Measurements from ENCODE around the gene NCOR1. TPM values are rescaled to one million over a fixed set of nuclear protein-coding genes. Genes with fewer than 3 reads are reported as not detected.

NCOR1 gene
- total and polyA plus RNA-seq, 2 experiments from 2014 or later, result 102 to 132 TPM

DNA sequence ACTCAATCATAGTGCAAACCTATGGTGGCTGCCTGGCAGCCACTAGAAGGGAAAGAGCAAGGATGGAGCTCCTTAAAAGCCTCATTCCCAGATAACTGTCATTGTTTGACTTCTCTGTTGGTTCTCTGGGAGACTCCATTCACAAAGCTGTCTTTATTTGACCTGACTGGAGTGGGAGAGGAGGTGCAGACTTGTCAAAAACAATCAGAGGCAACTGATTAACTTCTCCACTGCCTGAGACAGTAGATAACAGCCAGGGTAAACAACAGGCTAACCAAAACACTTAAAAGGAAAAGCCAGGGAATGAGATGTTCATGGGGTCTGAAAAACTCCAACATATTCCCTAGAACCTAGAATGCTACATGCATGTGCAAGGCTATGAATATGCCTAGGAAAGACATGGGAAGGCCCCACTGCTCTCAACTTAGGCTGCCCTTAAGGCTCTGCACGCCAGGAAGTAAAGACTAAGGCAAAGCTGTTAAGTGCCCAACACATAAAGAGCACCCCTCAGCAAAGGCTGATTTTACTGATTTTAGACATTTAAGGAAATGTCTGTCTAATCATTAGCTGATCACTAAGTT lies 133.7 kb downstream of the NCOR1 start:
- H3K36me3 Mint-ChIP-seq (ENCODE audit: low read depth), result peaks cover 69% of the 10 kb centered on the region

More for the DNA sequence above, 133.7 kb downstream of the NCOR1 start:
- Histone ChIP-seq H3K79me2 (replicated peaks; ENCODE audit: insufficient read depth) (0 out of 2 replicates have a peak, but pooled peaks cover 4% of the 10 kb centered on the region), H3K4me2 (no peak overlapping the region), H3K4me3 (no peak overlapping the region), H3K9me2 (ENCODE audit: insufficient read depth) (no peaks in the 10 kb centered on the region), H4K20me1 (replicated peaks; ENCODE audit: insufficient read depth) (no peaks in the 10 kb centered on the region), H3K36me3 (ENCODE audit: insufficient read depth) (peaks cover 16% of the 10 kb centered on the region), H2AFZ (no peak overlapping the region), H3K27ac (ENCODE audit: low read depth) (no peak overlapping the region), H3K4me1 (ENCODE audit: insufficient read depth) (peaks cover 5% of the 10 kb centered on the region; the same call in 1 of the 2 replicates), H3K27me3 (ENCODE audit: insufficient read depth) (no peaks in the 10 kb centered on the region), H3F3A (replicated peaks; ENCODE audit: low read depth) (no peaks in the 10 kb centered on the region)
- Mint-ChIP-seq H3K4me3 (no peak overlapping the region), H3K27me3 (ENCODE audit: insufficient read depth, low read depth, poor library complexity) (peaks cover 2% of the 10 kb centered on the region), H3K27ac (no peak overlapping the region; the same call in 1 of the 2 replicates), H3K9me3 (no peaks in the 10 kb centered on the region), H3K4me1 (peaks cover 8% of the 10 kb centered on the region)
- no peak for ATAC-seq
- TF ChIP-seq ZNF114 (CRISPR knock-in tag; IDR thresholded peaks at IDR 0.05) (no peak), CREB1 (CRISPR knock-in tag; IDR thresholded peaks at IDR 0.05; ENCODE audit: low read depth) (no peak), ZNF331 (CRISPR knock-in tag; IDR thresholded peaks at IDR 0.05; ENCODE audit: low read depth) (no peak), NANOG (IDR thresholded peaks at IDR 0.05; ENCODE audit: borderline replicate concordance) (no peak), CTCF (conservative IDR thresholded peaks at IDR 0.05; ENCODE audit: low read depth in 2 of 2) (no peak), JUNB (IDR thresholded peaks at IDR 0.05; ENCODE audit: unreplicated experiment) (no peak), EZH2 (IDR thresholded peaks at IDR 0.05; ENCODE audit: low read depth, unreplicated experiment) (no peak), EZH2phosphoT487 (IDR thresholded peaks at IDR 0.05; ENCODE audit: unreplicated experiment) (no peak), STAT1 (IDR thresholded peaks at IDR 0.05; ENCODE audit: unreplicated experiment) (no peak), POLR2AphosphoS5 (IDR thresholded peaks at IDR 0.05; ENCODE audit: low read depth) (no peak)
- TF ChIP-seq, protein P1, sequence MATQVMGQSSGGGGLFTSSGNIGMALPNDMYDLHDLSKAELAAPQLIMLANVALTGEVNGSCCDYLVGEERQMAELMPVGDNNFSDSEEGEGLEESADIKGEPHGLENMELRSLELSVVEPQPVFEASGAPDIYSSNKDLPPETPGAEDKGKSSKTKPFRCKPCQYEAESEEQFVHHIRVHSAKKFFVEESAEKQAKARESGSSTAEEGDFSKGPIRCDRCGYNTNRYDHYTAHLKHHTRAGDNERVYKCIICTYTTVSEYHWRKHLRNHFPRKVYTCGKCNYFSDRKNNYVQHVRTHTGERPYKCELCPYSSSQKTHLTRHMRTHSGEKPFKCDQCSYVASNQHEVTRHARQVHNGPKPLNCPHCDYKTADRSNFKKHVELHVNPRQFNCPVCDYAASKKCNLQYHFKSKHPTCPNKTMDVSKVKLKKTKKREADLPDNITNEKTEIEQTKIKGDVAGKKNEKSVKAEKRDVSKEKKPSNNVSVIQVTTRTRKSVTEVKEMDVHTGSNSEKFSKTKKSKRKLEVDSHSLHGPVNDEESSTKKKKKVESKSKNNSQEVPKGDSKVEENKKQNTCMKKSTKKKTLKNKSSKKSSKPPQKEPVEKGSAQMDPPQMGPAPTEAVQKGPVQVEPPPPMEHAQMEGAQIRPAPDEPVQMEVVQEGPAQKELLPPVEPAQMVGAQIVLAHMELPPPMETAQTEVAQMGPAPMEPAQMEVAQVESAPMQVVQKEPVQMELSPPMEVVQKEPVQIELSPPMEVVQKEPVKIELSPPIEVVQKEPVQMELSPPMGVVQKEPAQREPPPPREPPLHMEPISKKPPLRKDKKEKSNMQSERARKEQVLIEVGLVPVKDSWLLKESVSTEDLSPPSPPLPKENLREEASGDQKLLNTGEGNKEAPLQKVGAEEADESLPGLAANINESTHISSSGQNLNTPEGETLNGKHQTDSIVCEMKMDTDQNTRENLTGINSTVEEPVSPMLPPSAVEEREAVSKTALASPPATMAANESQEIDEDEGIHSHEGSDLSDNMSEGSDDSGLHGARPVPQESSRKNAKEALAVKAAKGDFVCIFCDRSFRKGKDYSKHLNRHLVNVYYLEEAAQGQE (IDR thresholded peaks at IDR 0.05; ENCODE audit: unreplicated experiment), result no peak
- TF ChIP-seq, protein P2, sequence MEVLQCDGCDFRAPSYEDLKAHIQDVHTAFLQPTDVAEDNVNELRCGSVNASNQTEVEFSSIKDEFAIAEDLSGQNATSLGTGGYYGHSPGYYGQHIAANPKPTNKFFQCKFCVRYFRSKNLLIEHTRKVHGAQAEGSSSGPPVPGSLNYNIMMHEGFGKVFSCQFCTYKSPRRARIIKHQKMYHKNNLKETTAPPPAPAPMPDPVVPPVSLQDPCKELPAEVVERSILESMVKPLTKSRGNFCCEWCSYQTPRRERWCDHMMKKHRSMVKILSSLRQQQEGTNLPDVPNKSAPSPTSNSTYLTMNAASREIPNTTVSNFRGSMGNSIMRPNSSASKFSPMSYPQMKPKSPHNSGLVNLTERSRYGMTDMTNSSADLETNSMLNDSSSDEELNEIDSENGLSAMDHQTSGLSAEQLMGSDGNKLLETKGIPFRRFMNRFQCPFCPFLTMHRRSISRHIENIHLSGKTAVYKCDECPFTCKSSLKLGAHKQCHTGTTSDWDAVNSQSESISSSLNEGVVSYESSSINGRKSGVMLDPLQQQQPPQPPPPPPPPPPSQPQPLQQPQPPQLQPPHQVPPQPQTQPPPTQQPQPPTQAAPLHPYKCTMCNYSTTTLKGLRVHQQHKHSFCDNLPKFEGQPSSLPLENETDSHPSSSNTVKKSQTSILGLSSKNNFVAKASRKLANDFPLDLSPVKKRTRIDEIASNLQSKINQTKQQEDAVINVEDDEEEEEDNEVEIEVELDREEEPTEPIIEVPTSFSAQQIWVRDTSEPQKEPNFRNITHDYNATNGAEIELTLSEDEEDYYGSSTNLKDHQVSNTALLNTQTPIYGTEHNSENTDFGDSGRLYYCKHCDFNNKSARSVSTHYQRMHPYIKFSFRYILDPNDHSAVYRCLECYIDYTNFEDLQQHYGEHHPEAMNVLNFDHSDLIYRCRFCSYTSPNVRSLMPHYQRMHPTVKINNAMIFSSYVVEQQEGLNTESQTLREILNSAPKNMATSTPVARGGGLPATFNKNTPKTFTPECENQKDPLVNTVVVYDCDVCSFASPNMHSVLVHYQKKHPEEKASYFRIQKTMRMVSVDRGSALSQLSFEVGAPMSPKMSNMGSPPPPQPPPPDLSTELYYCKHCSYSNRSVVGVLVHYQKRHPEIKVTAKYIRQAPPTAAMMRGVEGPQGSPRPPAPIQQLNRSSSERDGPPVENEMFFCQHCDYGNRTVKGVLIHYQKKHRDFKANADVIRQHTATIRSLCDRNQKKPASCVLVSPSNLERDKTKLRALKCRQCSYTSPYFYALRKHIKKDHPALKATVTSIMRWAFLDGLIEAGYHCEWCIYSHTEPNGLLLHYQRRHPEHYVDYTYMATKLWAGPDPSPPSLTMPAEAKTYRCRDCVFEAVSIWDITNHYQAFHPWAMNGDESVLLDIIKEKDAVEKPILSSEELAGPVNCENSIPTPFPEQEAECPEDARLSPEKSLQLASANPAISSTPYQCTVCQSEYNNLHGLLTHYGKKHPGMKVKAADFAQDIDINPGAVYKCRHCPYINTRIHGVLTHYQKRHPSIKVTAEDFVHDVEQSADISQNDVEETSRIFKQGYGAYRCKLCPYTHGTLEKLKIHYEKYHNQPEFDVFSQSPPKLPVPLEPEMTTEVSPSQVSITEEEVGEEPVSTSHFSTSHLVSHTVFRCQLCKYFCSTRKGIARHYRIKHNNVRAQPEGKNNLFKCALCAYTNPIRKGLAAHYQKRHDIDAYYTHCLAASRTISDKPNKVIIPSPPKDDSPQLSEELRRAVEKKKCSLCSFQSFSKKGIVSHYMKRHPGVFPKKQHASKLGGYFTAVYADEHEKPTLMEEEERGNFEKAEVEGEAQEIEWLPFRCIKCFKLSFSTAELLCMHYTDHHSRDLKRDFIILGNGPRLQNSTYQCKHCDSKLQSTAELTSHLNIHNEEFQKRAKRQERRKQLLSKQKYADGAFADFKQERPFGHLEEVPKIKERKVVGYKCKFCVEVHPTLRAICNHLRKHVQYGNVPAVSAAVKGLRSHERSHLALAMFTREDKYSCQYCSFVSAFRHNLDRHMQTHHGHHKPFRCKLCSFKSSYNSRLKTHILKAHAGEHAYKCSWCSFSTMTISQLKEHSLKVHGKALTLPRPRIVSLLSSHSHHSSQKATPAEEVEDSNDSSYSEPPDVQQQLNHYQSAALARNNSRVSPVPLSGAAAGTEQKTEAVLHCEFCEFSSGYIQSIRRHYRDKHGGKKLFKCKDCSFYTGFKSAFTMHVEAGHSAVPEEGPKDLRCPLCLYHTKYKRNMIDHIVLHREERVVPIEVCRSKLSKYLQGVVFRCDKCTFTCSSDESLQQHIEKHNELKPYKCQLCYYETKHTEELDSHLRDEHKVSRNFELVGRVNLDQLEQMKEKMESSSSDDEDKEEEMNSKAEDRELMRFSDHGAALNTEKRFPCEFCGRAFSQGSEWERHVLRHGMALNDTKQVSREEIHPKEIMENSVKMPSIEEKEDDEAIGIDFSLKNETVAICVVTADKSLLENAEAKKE (CRISPR knock-in tag; IDR thresholded peaks at IDR 0.05), result no peak
- TF ChIP-seq, protein P3, sequence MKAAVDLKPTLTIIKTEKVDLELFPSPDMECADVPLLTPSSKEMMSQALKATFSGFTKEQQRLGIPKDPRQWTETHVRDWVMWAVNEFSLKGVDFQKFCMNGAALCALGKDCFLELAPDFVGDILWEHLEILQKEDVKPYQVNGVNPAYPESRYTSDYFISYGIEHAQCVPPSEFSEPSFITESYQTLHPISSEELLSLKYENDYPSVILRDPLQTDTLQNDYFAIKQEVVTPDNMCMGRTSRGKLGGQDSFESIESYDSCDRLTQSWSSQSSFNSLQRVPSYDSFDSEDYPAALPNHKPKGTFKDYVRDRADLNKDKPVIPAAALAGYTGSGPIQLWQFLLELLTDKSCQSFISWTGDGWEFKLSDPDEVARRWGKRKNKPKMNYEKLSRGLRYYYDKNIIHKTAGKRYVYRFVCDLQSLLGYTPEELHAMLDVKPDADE (IDR thresholded peaks at IDR 0.05), result no peak
- no peak for DNase-seq (ENCODE audit: low spot score)

All from GM23338 (cell line).